H1 (cell line): ENCODE results near the gene SP5. TPM values are rescaled to one million over a fixed set of nuclear protein-coding genes. Genes with fewer than 3 reads are reported as not detected.

ENCODE experiments used
- CTCF ChIA-PET: fragments of 300-600 bp; sonication (Branson Sonifier 250); formaldehyde crosslinking; loops from one replicate; lab custom pipeline; 2021; ENCODE audit not compliant: partially characterized antibody; lab: Charles Lee
- POLR2A ChIA-PET: fragments of 300-600 bp; sonication (Branson Sonifier 250); formaldehyde crosslinking; loops from one replicate; lab custom pipeline; 2021; ENCODE audit warnings: inconsistent platforms; ENCODE audit not compliant: partially characterized antibody; lab: Charles Lee
- DNase-seq, 2 experiments: peaks; one replicate each; pipeline versions ENCODE4 v3.0.0 to v3.0.0-alpha.2; 2010 to 2022; ENCODE audit warnings: low spot score in 2 of 2, low read depth in 1 of 2, mixed read lengths in 1 of 2
- FAIRE-seq: peaks from 2 replicates; lab custom pipeline; 2011; peaks lifted over from hg19 to GRCh38; lab: Jason Lieb, UNC
- H2AFZ ChIP-seq: 2 replicates; pipeline ENCODE4 v1.8.1; 2012; ENCODE audit warnings: low read length, inconsistent platforms
- H2AK5ac ChIP-seq: 2 replicates; pipeline ENCODE4 v1.6.1; 2013; ENCODE audit warnings: low read depth, low read length
- H2BK120ac ChIP-seq: replicated peaks from 2 replicates; pipeline ENCODE3; 2013; ENCODE audit warnings: low read depth, low read length, inconsistent platforms
- H2BK12ac ChIP-seq: 2 replicates; pipeline ENCODE4 v1.6.1; 2013; ENCODE audit warnings: low read depth, low read length
- H2BK15ac ChIP-seq: 2 replicates; pipeline ENCODE4 v1.6.1; 2013; ENCODE audit warnings: low read length
- H2BK20ac ChIP-seq: 2 replicates; pipeline ENCODE4 v1.6.1; 2013; ENCODE audit warnings: low read length
- H2BK5ac ChIP-seq: 2 replicates; pipeline ENCODE4 v1.6.1; 2013; ENCODE audit warnings: low read depth, low read length
- H3K14ac ChIP-seq: 2 replicates; pipeline ENCODE4 v1.6.1; 2013; ENCODE audit warnings: inconsistent platforms; ENCODE audit not compliant: insufficient read length
- H3K18ac ChIP-seq: 2 replicates; pipeline ENCODE4 v1.6.1; 2013; ENCODE audit warnings: low read length; ENCODE audit errors: extremely low read depth
- H3K23ac ChIP-seq: 2 replicates; pipeline ENCODE4 v1.6.1; 2013; ENCODE audit warnings: inconsistent platforms; ENCODE audit not compliant: insufficient read length
- H3K23me2 ChIP-seq: 2 replicates; pipeline ENCODE4 v1.6.1; 2013; ENCODE audit warnings: low read depth, low read length
- H3K27ac ChIP-seq: 2 replicates; pipeline ENCODE4 v1.6.1; 2011; ENCODE audit warnings: low read depth, low read length, inconsistent platforms
- H3K27me3 ChIP-seq, 4 experiments: replicated peaks in 1 of 4; 1 replicate in 1 of 4; 2 replicates in 3 of 4; pipeline versions ENCODE4 v1.6.1 to v1.8.1; 2011 to 2013; ENCODE audit warnings: low read length in 3 of 4, mild to moderate bottlenecking in 3 of 4, inconsistent platforms in 2 of 4, mixed read lengths in 2 of 4, moderate library complexity in 1 of 4; ENCODE audit not compliant: control insufficient read depth in 3 of 4, insufficient read depth in 3 of 4; ENCODE audit errors: extremely low read depth in 1 of 4
- H3K36me3 ChIP-seq, 4 experiments: 2 replicates each; pipeline versions ENCODE4 v1.6.1 to v1.8.1; 2011 to 2013; ENCODE audit warnings: mild to moderate bottlenecking in 4 of 4, low read length in 3 of 4, moderate library complexity in 2 of 4, control low read depth in 1 of 4, inconsistent platforms in 1 of 4; ENCODE audit not compliant: insufficient read depth in 4 of 4, control insufficient read depth in 2 of 4
- H3K4ac ChIP-seq: replicated peaks from 2 replicates; pipeline ENCODE3; 2013; ENCODE audit warnings: low read length, low read depth, mixed read lengths, inconsistent platforms; ENCODE audit not compliant: insufficient read length
- H3K4me1 ChIP-seq, 4 experiments: replicated peaks in 1 of 4; 1 replicate in 1 of 4; 2 replicates in 3 of 4; pipeline versions ENCODE4 v1.6.1 to v1.8.1; 2011 to 2013; ENCODE audit warnings: low read length in 3 of 4, inconsistent platforms in 2 of 4, mixed read lengths in 1 of 4; ENCODE audit not compliant: insufficient read depth in 4 of 4, control insufficient read depth in 3 of 4
- H3K4me2 ChIP-seq, 2 experiments: 2 replicates each; pipeline versions ENCODE4 v1.6.1 to v1.8.1; 2011 to 2013; ENCODE audit warnings: low read depth in 2 of 2, low read length in 2 of 2, control low read depth in 1 of 2, inconsistent platforms in 1 of 2, mild to moderate bottlenecking in 1 of 2; ENCODE audit not compliant: insufficient read depth in 1 of 2
- H3K4me3 ChIP-seq, 4 experiments: fragments of 200-600, 300-600 bp in 1 of 4; sonication (generic), shearing (Covaris generic), sonication (Bioruptor Twin) in 1 of 4; 2 replicates each; pipeline versions ENCODE4 v1.5.1 to v1.8.1; 2011 to 2016; ENCODE audit warnings: low read length in 4 of 4, low read depth in 3 of 4, control low read depth in 2 of 4, inconsistent platforms in 2 of 4, mild to moderate bottlenecking in 2 of 4, mixed read lengths in 1 of 4, moderate library complexity in 1 of 4; ENCODE audit not compliant: insufficient read depth in 2 of 4; ENCODE audit errors: extremely low read depth in 1 of 4
- H3K56ac ChIP-seq: replicated peaks from 2 replicates; pipeline ENCODE3; 2013; ENCODE audit warnings: low read depth, mild to moderate bottlenecking, mixed read lengths, low read length, inconsistent platforms; ENCODE audit not compliant: insufficient read length
- H3K79me1 ChIP-seq: 2 replicates; pipeline ENCODE4 v1.6.1; 2013; ENCODE audit warnings: low read depth, low read length, control low read depth
- H3K79me2 ChIP-seq, 2 experiments: 2 replicates each; pipeline versions ENCODE4 v1.6.1 to v1.8.1; 2012 to 2013; ENCODE audit warnings: low read length in 2 of 2, mild to moderate bottlenecking in 2 of 2, inconsistent platforms in 1 of 2; ENCODE audit not compliant: insufficient read depth in 2 of 2, control insufficient read depth in 1 of 2
- H3K9ac ChIP-seq, 4 experiments: replicated peaks in 1 of 4; 1 replicate in 1 of 4; 2 replicates in 3 of 4; pipeline versions ENCODE4 v1.6.1 to v1.8.1; 2011 to 2013; ENCODE audit warnings: low read depth in 3 of 4, low read length in 3 of 4, control low read depth in 2 of 4, mild to moderate bottlenecking in 2 of 4, moderate library complexity in 2 of 4, inconsistent platforms in 1 of 4; ENCODE audit errors: extremely low read depth in 1 of 4
- H3K9me3 ChIP-seq, 2 experiments: 2 replicates each; pipeline versions ENCODE4 v1.6.1 to v1.8.1; 2012 to 2013; ENCODE audit warnings: mild to moderate bottlenecking in 2 of 2, moderate library complexity in 2 of 2, control low read depth in 1 of 2, inconsistent platforms in 1 of 2, low read depth in 1 of 2, low read length in 1 of 2, mixed read lengths in 1 of 2; ENCODE audit not compliant: insufficient read depth in 2 of 2
- H4K20me1 ChIP-seq, 2 experiments: replicated peaks in 1 of 2; 2 replicates each; pipeline versions ENCODE3 to v1.8.1; 2011 to 2013; ENCODE audit warnings: inconsistent platforms in 2 of 2, low read length in 2 of 2, mild to moderate bottlenecking in 1 of 2; ENCODE audit not compliant: insufficient read depth in 2 of 2, control insufficient read depth in 1 of 2
- H4K5ac ChIP-seq: 2 replicates; pipeline ENCODE4 v1.6.1; 2013; ENCODE audit warnings: low read length, low read depth, mixed read lengths, inconsistent platforms; ENCODE audit not compliant: insufficient read length
- H4K8ac ChIP-seq: 2 replicates; pipeline ENCODE4 v1.8.0; 2013; ENCODE audit warnings: mild to moderate bottlenecking, moderate library complexity, low read length, inconsistent platforms; ENCODE audit not compliant: insufficient read depth; ENCODE audit errors: extremely low read depth
- H4K91ac ChIP-seq: replicated peaks from 2 replicates; pipeline ENCODE3; 2013; ENCODE audit warnings: low read length, mixed read lengths, inconsistent platforms; ENCODE audit not compliant: insufficient read length
- CBX5 ChIP-seq: fragments of 300-800, 300-1000 bp; sonication (generic); IDR thresholded peaks from 2 replicates; pipeline ENCODE4 v1.7.1; 2016; ENCODE audit warnings: antibody characterized with exemption, low read length, low read depth
- WGBS, 2 experiments: shearing (Covaris generic) in 1 of 2; methylation state at CpG; one replicate each; pipeline versions ENCODE4 v1.1.6 to v1.1.7; 2013 to 2015; ENCODE audit warnings: low lambda C conversion rate in 2 of 2, mixed read lengths in 2 of 2, inconsistent platforms in 1 of 2, low coverage in 1 of 2, missing lambda C conversion rate in 1 of 2; ENCODE audit not compliant: insufficient replicate concordance in 2 of 2, insufficient coverage in 1 of 2, insufficient read length in 1 of 2; ENCODE audit errors: extremely low coverage in 1 of 2, missing lambda C conversion rate in 1 of 2; 5-methylcytosine and 5-hydroxymethylcytosine counted together
- polyA plus RNA-seq, 7 experiments: library from polyadenylated mRNA; depleted of rRNA in 3 of 7; stranded (reverse) in 5 of 7; unstranded in 2 of 7; fragments of >200 nt in 5 of 7; fragments of 200-250 nt in 2 of 7; gene quantifications; 1 replicate in 5 of 7; 2 replicates in 1 of 7; 4 replicates in 1 of 7; pipeline versions ENCODE4 v1.2.1 to v1.2.3, GENCODE V29; 2011 to 2013; ENCODE audit warnings: missing spikeins in 2 of 7, mixed read lengths in 2 of 7
- total RNA-seq: library from RNA; stranded (reverse); fragmentation: NEBNext Ultra II Directional; extraction: Animal tissue kit (Norgen Biotek cat#: 25700); gene quantifications from 2 replicates; pipeline ENCODE4 v1.2.1, GENCODE V29; 2021

The SP5 gene
- total and polyA plus RNA-seq, 2 of the 8 experiments (the other 6 are each of a cell fraction or from before 2014, with no cell fraction given), result 0.17 TPM; not detected in 1

DNA sequence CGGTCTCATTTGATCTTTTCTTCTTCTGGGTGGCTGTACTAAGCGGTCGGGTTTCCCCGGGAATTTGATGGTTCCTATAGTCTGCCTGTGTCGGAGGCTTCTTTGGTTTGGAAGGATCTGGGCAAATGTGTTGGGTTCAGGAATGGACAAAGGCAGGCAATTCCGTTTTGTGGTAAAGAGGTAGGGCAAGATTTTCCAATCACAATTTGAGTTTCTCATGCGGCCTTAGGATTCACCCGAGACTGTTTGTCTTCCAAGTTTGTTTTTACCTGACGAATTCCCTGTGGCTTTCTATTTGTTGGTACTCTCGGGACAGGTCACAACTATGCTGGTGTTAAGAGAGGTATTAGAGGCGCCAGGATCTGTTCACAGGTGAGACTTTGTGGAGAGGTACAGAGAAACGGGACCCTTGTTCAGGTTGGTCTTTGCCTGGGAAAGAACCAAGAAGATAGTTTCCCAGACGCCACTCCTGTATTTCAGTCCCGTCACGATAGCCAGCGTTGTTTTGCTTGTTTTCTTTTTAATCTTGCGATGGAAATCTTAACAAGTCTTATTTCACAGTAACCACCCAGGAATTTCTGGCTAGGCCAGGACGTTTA lies 3.0 kb downstream of the SP5 start:
- peaks cover 52 to 70% (median 65%) of the 10 kb centered on the region in 4 experiments for H3K27me3 ChIP-seq
- no peak overlapping the region for H2BK20ac ChIP-seq
- peaks cover 0 to 7% of the 10 kb centered on the region in 2 experiments; a peak in 1 of 4 replicates for H3K9me3 ChIP-seq
- H4K91ac ChIP-seq, result no peak overlapping the region
- H3K18ac ChIP-seq, result no peak overlapping the region
- peak overlapping the region in 1 of 4 experiments; percentile 7; a peak in 3 of 8 replicates for H3K4me3 ChIP-seq
- peaks cover 24% of the 10 kb centered on the region; the same call in 1 of the 2 replicates for H3K23me2 ChIP-seq
- H3K4me2 ChIP-seq, result peak overlapping the region; percentile 16 to 72; a peak in 3 of 4 replicates
- no peak overlapping the region for H2AK5ac ChIP-seq
- no peak overlapping the region for H2BK120ac ChIP-seq
- no peak overlapping the region for H3K56ac ChIP-seq
- FAIRE-seq, result peak; percentile 36
- POLR2A ChIA-PET, result interaction anchor here (1.5 to 1.8 kb wide), 2 partner anchors 96 to 348 kb away, joined by 4 read pairs; no protein-coding TSS in a partner anchor
- H3K23ac ChIP-seq, result no peak overlapping the region
- no peak overlapping the region for H4K5ac ChIP-seq
- CTCF ChIA-PET, result interaction anchor here (0.9 to 4.1 kb wide), 11 partner anchors 11 to 379 kb away, joined by 3 to 20 read pairs (median 4); partner anchors contain the start of gene GAD1
- DNase-seq, result no peak
- no peak overlapping the region for H3K14ac ChIP-seq
- no peaks in the 10 kb centered on the region for H3K79me1 ChIP-seq
- WGBS, 2 experiments, result 55% methylated on average over 18 of the region's 18 CpGs; no CpG with 5 or more reads in 1 of the 2 experiments
- H3K36me3 ChIP-seq, result peaks cover 0 to 17% (median 0%) of the 10 kb centered on the region in 4 experiments; a peak in 2 of 8 replicates
- H4K8ac ChIP-seq, result no peak overlapping the region
- H2BK12ac ChIP-seq, result no peak overlapping the region
- H3K4me1 ChIP-seq, result peaks cover 0 to 33% (median 14%) of the 10 kb centered on the region in 4 experiments; a peak in 6 of 7 replicates
- H2BK5ac ChIP-seq, result no peak overlapping the region
- no peak overlapping the region for H3K9ac ChIP-seq
- no peak overlapping the region for H2BK15ac ChIP-seq
- no peak overlapping the region for H3K27ac ChIP-seq
- no peak overlapping the region for H2AFZ ChIP-seq
- no peak overlapping the region for H3K4ac ChIP-seq
- H4K20me1 ChIP-seq, result peaks cover 1 to 4% of the 10 kb centered on the region in 2 experiments
- no peaks in the 10 kb centered on the region for H3K79me2 ChIP-seq
- TF ChIP-seq CBX5, result no peak
